A673 (cell line): ENCODE data around the gene CDH4. TPM values are rescaled to one million over a fixed set of nuclear protein-coding genes. Genes with fewer than 3 reads are reported as not detected.

Experiments
- BruUV-seq: library from RNA; stranded (reverse); fragments of 400-500 nt; replicated peaks from 2 replicates; lab custom pipeline; 2021; lab: Mats Ljungman, UMichigan
- CTCF ChIA-PET: fragments of 300-600 bp; sonication (Branson Sonifier 250); formaldehyde crosslinking; loops from one replicate; lab custom pipeline; 2022; ENCODE audit warnings: antibody characterized with exemption; lab: Charles Lee
- POLR2A ChIA-PET: fragments of 300-600 bp; sonication (Branson Sonifier 250); formaldehyde crosslinking; loops from one replicate; lab custom pipeline; 2022; ENCODE audit warnings: antibody characterized with exemption; ENCODE audit not compliant: low non-redundant PET; lab: Charles Lee
- DNase-seq: peaks from one replicate; pipeline ENCODE4 v3.0.0-alpha.2; 2015; ENCODE audit warnings: low spot score
- H3K27ac ChIP-seq: fragments of 200-600 bp; sonication (generic); 2 replicates; pipeline ENCODE4 v1.5.1; 2016; ENCODE audit warnings: mixed run types, low read depth, mild to moderate bottlenecking, mixed read lengths, antibody characterized with exemption, low read length; ENCODE audit not compliant: poor library complexity, severe bottlenecking
- H3K27me3 ChIP-seq: fragments of 200-600 bp; sonication (generic); replicated peaks from 2 replicates; pipeline ENCODE4 v1.6.1; 2017; ENCODE audit warnings: mixed run types, low read depth, mild to moderate bottlenecking, mixed read lengths, antibody characterized with exemption, low read length; ENCODE audit not compliant: insufficient read depth, poor library complexity
- H3K36me3 ChIP-seq: fragments of 200-600 bp; sonication (generic); 2 replicates; pipeline ENCODE4 v1.6.1; 2016; ENCODE audit warnings: mixed run types, mild to moderate bottlenecking, mixed read lengths, antibody characterized with exemption, low read length; ENCODE audit not compliant: insufficient read depth, poor library complexity, severe bottlenecking
- H3K4me1 ChIP-seq: fragments of 200-600 bp; sonication (generic); 2 replicates; pipeline ENCODE4 v1.6.1; 2017; ENCODE audit warnings: mixed run types, mild to moderate bottlenecking, mixed read lengths, antibody characterized with exemption, low read length; ENCODE audit not compliant: insufficient read depth, poor library complexity, severe bottlenecking
- H3K4me3 ChIP-seq: fragments of 200-600 bp; sonication (generic); 2 replicates; pipeline ENCODE4 v1.5.1; 2016; ENCODE audit warnings: low read depth, mixed run types, mild to moderate bottlenecking, mixed read lengths, low read length; ENCODE audit not compliant: poor library complexity, severe bottlenecking
- H3K9me3 ChIP-seq: fragments of 200-600 bp; sonication (generic); 2 replicates; pipeline ENCODE4 v1.6.1; 2016; ENCODE audit warnings: mixed run types, low read depth, mild to moderate bottlenecking, mixed read lengths, antibody characterized with exemption, low read length; ENCODE audit not compliant: poor library complexity, severe bottlenecking
- CTCF ChIP-seq: fragments of 300-800, 200-600 bp; sonication (generic); conservative IDR thresholded peaks from 2 replicates; pipeline ENCODE4 v1.5.1; 2017; ENCODE audit warnings: low read depth, mild to moderate bottlenecking, antibody characterized with exemption, low read length, moderate library complexity, mixed read lengths
- EZH2 ChIP-seq: fragments of 200-600 bp; sonication (generic); IDR thresholded peaks from 2 replicates; pipeline ENCODE4 v1.6.1; 2017; ENCODE audit warnings: borderline replicate concordance, low read depth, mild to moderate bottlenecking, mixed read lengths, antibody characterized with exemption, low read length; ENCODE audit not compliant: poor library complexity, severe bottlenecking
- intact Hi-C: fragments of 100-400 bp; cut with micrococcal nuclease; formaldehyde crosslinking; loops from one replicate; pipeline ENCODE4 v1.10.0; 2022; ENCODE audit not compliant: unreplicated experiment
- total RNA-seq: library from RNA; stranded (reverse); gene quantifications from 2 replicates; pipeline ENCODE4 v1.2.3, GENCODE V29; 2021

CDH4 gene
- total RNA-seq, 1 experiment from 2014 or later, result 8.3 TPM

- BruUV-seq, result no TSS peak
- H3K4me1 ChIP-seq, result peaks cover 17% of the 10 kb centered on the region
- intact Hi-C loops, result loop anchor here (10.0 kb wide), 1 partner anchor 1040 kb away; no protein-coding TSS in a partner anchor
- no peak for DNase-seq
- H3K27ac ChIP-seq, result no peak overlapping the region
- CTCF ChIA-PET, result no interaction called here
- H3K4me3 ChIP-seq, result no peak overlapping the region
- POLR2A ChIA-PET, result no interaction called here
- no peaks in the 10 kb centered on the region for H3K36me3 ChIP-seq
- TF ChIP-seq EZH2 (no peak), CTCF (no peak)
- H3K9me3 ChIP-seq, result no peaks in the 10 kb centered on the region
- H3K27me3 ChIP-seq, result peaks cover 33% of the 10 kb centered on the region
These were observed 3.0 kb downstream of the CDH4 start for GRCh38 chr20:61254881-61255626.

DNA sequence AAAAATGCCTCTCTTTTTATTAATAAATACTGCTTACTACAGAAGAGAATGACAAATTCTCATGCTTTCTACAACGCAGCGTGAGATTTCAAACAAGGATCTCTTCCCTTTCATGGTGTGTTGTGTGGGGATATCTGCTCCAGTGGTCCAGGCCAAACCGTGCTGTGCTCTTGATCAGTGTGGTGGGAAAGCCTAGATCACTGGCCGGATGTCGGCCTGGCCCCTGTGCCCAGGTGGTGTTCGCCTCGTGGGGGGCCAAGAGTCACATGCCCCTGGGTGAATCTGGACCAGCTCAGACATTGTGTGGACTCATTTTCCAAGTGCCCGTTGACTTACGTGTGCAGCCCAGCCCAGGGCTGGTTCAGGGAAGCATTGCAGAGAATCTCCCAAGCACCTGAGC lies 4.3 kb downstream of the CDH4 start:
- intact Hi-C loops, result loop anchor here (10.0 kb wide), 1 partner anchor 1042 kb away; no protein-coding TSS in a partner anchor
- CTCF ChIA-PET, result no interaction called here

GRCh38 chr20:61256824-61257223 lies 4.8 kb downstream of the CDH4 start:
- Histone ChIP-seq H3K36me3 (no peaks in the 10 kb centered on the region), H3K27ac (no peak overlapping the region), H3K4me3 (no peak overlapping the region), H3K9me3 (no peaks in the 10 kb centered on the region), H3K27me3 (peaks cover 18% of the 10 kb centered on the region), H3K4me1 (peaks cover 17% of the 10 kb centered on the region)
- BruUV-seq, result no TSS peak
- no peak for TF ChIP-seq EZH2
- POLR2A ChIA-PET, result no interaction called here
- no peak for DNase-seq
- intact Hi-C loops, result loop anchor here (10.0 kb wide), 1 partner anchor 1042 kb away; no protein-coding TSS in a partner anchor
- CTCF ChIA-PET, result no interaction called here

More for the DNA sequence above, 4.3 kb downstream of the CDH4 start:
- Histone ChIP-seq H3K27ac (no peak overlapping the region), H3K36me3 (no peaks in the 10 kb centered on the region), H3K4me1 (peaks cover 17% of the 10 kb centered on the region), H3K9me3 (no peaks in the 10 kb centered on the region), H3K4me3 (no peak overlapping the region), H3K27me3 (peaks cover 22% of the 10 kb centered on the region)
- POLR2A ChIA-PET, result no interaction called here
- no peak for DNase-seq
- BruUV-seq, result no TSS peak
- TF ChIP-seq EZH2, result no peak
- TF ChIP-seq CTCF, result no peak
